ENCODE data around the gene NFE2L1. TPM values are rescaled to one million over a fixed set of nuclear protein-coding genes. Genes with fewer than 3 reads are reported as not detected.
A peak's percentile ranks its signal among the peaks of the same experiment; 100 is the strongest.

The NFE2L1 gene
- total RNA-seq, 1 experiment from 2014 or later = 161 TPM

- Mint-ChIP-seq H3K27ac (peak overlapping the region; percentile 88 to 99 (median 97)), H3K27me3 (ENCODE audit: low read depth) (no peaks in the 10 kb centered on the region), H3K9me3 (no peaks in the 10 kb centered on the region; a peak in 1 of 5 replicates), H3K36me3 (ENCODE audit: insufficient read depth in 1 of 3, low read depth in 3 of 3) (no peaks in the 10 kb centered on the region), H3K4me1 (peaks cover 56 to 60% of the 10 kb centered on the region in 2 experiments), H3K4me3 (peak overlapping the region; percentile 41 to 60; a peak in 4 of 5 replicates)
- H3K27me3 ChIP-seq (ENCODE audit: insufficient read depth, low read length) = no peaks in the 10 kb centered on the region
- no peak overlapping the region for H2BK120ac ChIP-seq (ENCODE audit: low read depth, low read length, poor library complexity, severe bottlenecking)
- H2BK20ac ChIP-seq (ENCODE audit: low read depth, low read length, poor library complexity, severe bottlenecking) = no peak overlapping the region
- H4K8ac ChIP-seq (replicated peaks; ENCODE audit: insufficient read length, low read depth, low read length) = no peak overlapping the region
- no peaks in the 10 kb centered on the region for H3K23me2 ChIP-seq (ENCODE audit: insufficient read length, low read depth, low read length, poor library complexity, severe bottlenecking)
- no peak for TF ChIP-seq CTCF (conservative IDR thresholded peaks at IDR 0.05)
- H3K56ac ChIP-seq (ENCODE audit: insufficient read length, low read depth, low read length) = no peak overlapping the region
- no peaks in the 10 kb centered on the region for H3K79me2 ChIP-seq (ENCODE audit: insufficient read depth, low read length)
- H4K91ac ChIP-seq (ENCODE audit: insufficient read length, low read depth, low read length) = no peak overlapping the region
- H2BK5ac ChIP-seq (ENCODE audit: insufficient read length, low read length) = no peak overlapping the region
- H3K9ac ChIP-seq (ENCODE audit: extremely low read depth, insufficient read length, low read length) = no peak overlapping the region
- no peak overlapping the region for H3K18ac ChIP-seq (ENCODE audit: insufficient read length, low read depth, low read length)
- H3K9me3 ChIP-seq (ENCODE audit: control insufficient read depth, low read depth, low read length) = no peaks in the 10 kb centered on the region
- H2BK15ac ChIP-seq (ENCODE audit: low read depth, low read length) = no peak overlapping the region
- no peak overlapping the region for H3T11ph ChIP-seq (ENCODE audit: low read length)
- no peak overlapping the region for H2AK5ac ChIP-seq (ENCODE audit: insufficient read length, low read length)
- no peaks in the 10 kb centered on the region for H3K79me1 ChIP-seq (ENCODE audit: insufficient read depth, low read depth, low read length, poor library complexity, severe bottlenecking)
- peaks cover 20% of the 10 kb centered on the region; the same call in 1 of the 2 replicates for H3K4me1 ChIP-seq (ENCODE audit: insufficient read depth, low read length)
- H3K4me2 ChIP-seq (ENCODE audit: insufficient read depth, insufficient read length, low read length) = peak overlapping the region; percentile 35
- no peak overlapping the region for H3K27ac ChIP-seq (ENCODE audit: insufficient read length, low read depth, low read length)
- no peak overlapping the region for H2BK12ac ChIP-seq (ENCODE audit: insufficient read length, low read depth, low read length)
- WGBS (ENCODE audit: extremely low coverage, insufficient read length, low lambda C conversion rate) = no CpG with 5 or more reads among the region's 4 CpGs
- no peaks in the 10 kb centered on the region for H4K20me1 ChIP-seq (ENCODE audit: control insufficient read depth, insufficient read depth, insufficient read length)
- no peak overlapping the region for H2AFZ ChIP-seq (ENCODE audit: low read length)
- H3K23ac ChIP-seq (ENCODE audit: insufficient read length, low read depth, low read length) = no peak overlapping the region
- H3K14ac ChIP-seq (ENCODE audit: insufficient read depth, low read length) = no peak overlapping the region
- no peak overlapping the region for H4K5ac ChIP-seq (ENCODE audit: insufficient read length, low read depth, low read length)
- no peak overlapping the region for H3K4ac ChIP-seq (ENCODE audit: low read depth, low read length)
- DNase-seq = no peak
Observed at GRCh38 chr17:48002266-48002915, 45.8 kb upstream of the NFE2L1 start.

All from H9 (cell line).